HCT116 (cell line): ENCODE results near the gene PHF2.

Experiments used
- CTCF ChIP-seq, 3 experiments: fragments of 200-600 bp in 1 of 3; sonication (generic) in 1 of 3; IDR thresholded peaks in 2 of 3; conservative IDR thresholded peaks in 1 of 3; 2 replicates each; pipeline ENCODE4 v1.5.1; 2012 to 2017; ENCODE audit warnings: low read depth in 2 of 3, low read length in 2 of 3, antibody characterized with exemption in 1 of 3, borderline replicate concordance in 1 of 3, control low read depth in 1 of 3, mild to moderate bottlenecking in 1 of 3, mixed read lengths in 1 of 3, mixed run types in 1 of 3, moderate library complexity in 1 of 3; ENCODE audit not compliant: insufficient read depth in 1 of 3
- JUND ChIP-seq: IDR thresholded peaks from 2 replicates; pipeline ENCODE4 v1.6.1; 2012
- POLR2A ChIP-seq: IDR thresholded peaks from 2 replicates; pipeline ENCODE4 v1.7.0; 2011; ENCODE audit warnings: borderline replicate concordance; ENCODE audit not compliant: insufficient read depth, insufficient read length; ENCODE audit errors: extremely low read depth
- REST ChIP-seq: IDR thresholded peaks from 2 replicates; pipeline ENCODE4 v1.6.1; 2012; ENCODE audit warnings: low read depth
- SP1 ChIP-seq: IDR thresholded peaks from 2 replicates; pipeline ENCODE4 v1.6.1; 2012; ENCODE audit warnings: low read depth

GRCh38 chr9:93612052-93612795, 35.8 kb downstream of the PHF2 start:
- TF ChIP-seq SP1 (no peak), REST (no peak), CTCF (IDR thresholded peaks at IDR 0.05 in 2 of 3, conservative IDR thresholded peaks at IDR 0.05 in 1 of 3; ENCODE audit: borderline replicate concordance in 1 of 3, insufficient read depth in 1 of 3, low read depth in 2 of 3, low read length in 2 of 3) (no peak), POLR2A (no peak), JUND (no peak)
